NCI-H128 (cell line): ENCODE data around the gene MEIS3.
A peak's percentile ranks its signal among the peaks of the same experiment; 100 is the strongest.

ENCODE experiments used
- DNase-seq: peaks from one replicate; lab custom pipeline; 2025; ENCODE audit not compliant: unreplicated experiment; lab: John Stamatoyannopoulos, UW

MEIS3 gene

GRCh38 chr19:47419030-47419783 lies at the start of gene MEIS3:
Gene MEIS3, minus strand, starts transcription at chr19:47419527. Its CDS starts 446 bp downstream, at chr19:47419081.
- no peak for DNase-seq

GRCh38 chr19:47467914-47468313 lies 48.6 kb upstream of the MEIS3 start:
- no peak for DNase-seq

- no peak for DNase-seq
These were observed 46.6 kb upstream of the MEIS3 start for GRCh38 chr19:47465957-47466356.

- DNase-seq = no peak
These were observed 45.5 kb upstream of the MEIS3 start for GRCh38 chr19:47464675-47465419.

- DNase-seq = no peak
These were observed 42.5 kb upstream of the MEIS3 start for GRCh38 chr19:47461876-47462275.

- no peak for DNase-seq
These were observed 40.1 kb upstream of the MEIS3 start for GRCh38 chr19:47459477-47459876.

GRCh38 chr19:47458672-47459071 lies 39.3 kb upstream of the MEIS3 start:
- no peak for DNase-seq

GRCh38 chr19:47456721-47457474 lies 37.6 kb upstream of the MEIS3 start:
- DNase-seq = no peak

GRCh38 chr19:47450478-47450877 lies 31.2 kb upstream of the MEIS3 start:
- DNase-seq = no peak

GRCh38 chr19:47448360-47448727 lies 29.0 kb upstream of the MEIS3 start:
- DNase-seq = no peak

- no peak for DNase-seq
These were observed 28.4 kb upstream of the MEIS3 start for GRCh38 chr19:47447470-47448359.

GRCh38 chr19:47446534-47447469 lies 27.5 kb upstream of the MEIS3 start:
- DNase-seq = no peak

GRCh38 chr19:47445937-47446402 lies 26.6 kb upstream of the MEIS3 start:
- DNase-seq = no peak

GRCh38 chr19:47445527-47445926 lies 26.2 kb upstream of the MEIS3 start:
- no peak for DNase-seq

- DNase-seq = no peak
These were observed 25.1 kb upstream of the MEIS3 start for GRCh38 chr19:47444388-47444821.

GRCh38 chr19:47443331-47443730 lies 24.0 kb upstream of the MEIS3 start:
- no peak for DNase-seq

GRCh38 chr19:47438793-47439220 lies 19.5 kb upstream of the MEIS3 start:
- no peak for DNase-seq

- DNase-seq = no peak
These were observed 18.2 kb upstream of the MEIS3 start for GRCh38 chr19:47437500-47437899.

GRCh38 chr19:47436712-47437401 lies 17.5 kb upstream of the MEIS3 start:
- DNase-seq = peak; percentile 71
